A549 (cell line): ENCODE measurements around the gene IGLON5. TPM values are rescaled to one million over a fixed set of nuclear protein-coding genes. Genes with fewer than 3 reads are reported as not detected.
A peak's percentile ranks its signal among the peaks of the same experiment; 100 is the strongest.

Experiments used
- ATAC-seq, 2 experiments: fragments of 200-7000 bp in 1 of 2; fragments of >200 bp in 1 of 2; cut with Nextera tagmentation in 1 of 2; cut with Tn5 transposase in 1 of 2; 3 replicates each; pipeline versions ENCODE4 v1.8.0 to v1.9.1; 2018 to 2020; ENCODE audit warnings: mild to moderate bottlenecking in 1 of 2, moderate library complexity in 1 of 2
- CTCF ChIA-PET: fragments of 300-600 bp; sonication (Branson Sonifier 250); formaldehyde crosslinking; extraction: SDS; loops from one replicate; lab custom pipeline; 2021; ENCODE audit warnings: antibody characterized with exemption, inconsistent platforms; lab: Yijun Ruan, JAX
- POLR2A ChIA-PET: fragments of 350-600 bp; formaldehyde crosslinking; extraction: SDS; loops from one replicate; lab custom pipeline; 2021; ENCODE audit warnings: antibody characterized with exemption, inconsistent platforms; lab: Yijun Ruan, JAX
- DNase-seq, 2 experiments: peaks; one replicate each; pipeline versions ENCODE4 v3.0.0 to v3.0.0-alpha.2; 2011 to 2016; ENCODE audit warnings: low read depth in 1 of 2, low spot score in 1 of 2
- FAIRE-seq: peaks from 2 replicates; lab custom pipeline; 2011; peaks lifted over from hg19 to GRCh38; lab: Jason Lieb, UNC
- H3K27ac ChIP-seq, 2 experiments: fragments of >200 bp; sonication (Bioruptor Twin); formaldehyde crosslinking; 3 replicates each; pipeline ENCODE4 v1.5.1; 2016 to 2017
- H3K4me1 ChIP-seq: fragments of >200 bp; sonication (Bioruptor Twin); formaldehyde crosslinking; 3 replicates; pipeline ENCODE4 v1.6.1; 2016
- H3K4me2 ChIP-seq: fragments of >200 bp; sonication (Bioruptor Twin); formaldehyde crosslinking; 3 replicates; pipeline ENCODE4 v1.6.1; 2016
- H3K4me3 ChIP-seq: fragments of >200 bp; sonication (Bioruptor Twin); formaldehyde crosslinking; 3 replicates; pipeline ENCODE4 v1.5.1; 2016
- H3K9me3 ChIP-seq: fragments of >200 bp; sonication (Bioruptor Twin); formaldehyde crosslinking; 3 replicates; pipeline ENCODE4 v1.6.1; 2016
- BHLHE40 ChIP-seq: IDR thresholded peaks from 2 replicates; pipeline ENCODE4 v1.6.1; 2012; ENCODE audit warnings: low read depth, low read length, inconsistent platforms
- CBX8 ChIP-seq: fragments of 200-600 bp; sonication (generic); IDR thresholded peaks from 2 replicates; pipeline ENCODE4 v1.6.1; 2016
- CHD2 ChIP-seq: fragments of 150-350 bp; IDR thresholded peaks from 2 replicates; pipeline ENCODE4 v1.6.1; 2014; ENCODE audit warnings: low read length; ENCODE audit not compliant: partially characterized antibody
- CHD4 ChIP-seq: fragments of 200-600 bp; sonication (generic); IDR thresholded peaks from 2 replicates; pipeline ENCODE4 v1.6.1; 2016; ENCODE audit warnings: antibody characterized with exemption, mild to moderate bottlenecking, borderline replicate concordance
- E2F6 ChIP-seq: IDR thresholded peaks from 2 replicates; pipeline ENCODE4 v1.6.1; 2012; ENCODE audit warnings: low read depth, borderline replicate concordance
- ELK1 ChIP-seq: fragments of 150-350 bp; IDR thresholded peaks from 2 replicates; pipeline ENCODE4 v1.6.1; 2014; ENCODE audit warnings: low read depth, mild to moderate bottlenecking, low read length
- JUNB ChIP-seq: fragments of >200 bp; sonication (Bioruptor Twin); formaldehyde crosslinking; IDR thresholded peaks from 2 replicates; pipeline ENCODE4 v1.6.1; 2016
- NPAS2 ChIP-seq: fragments of 250-450 bp; sonication (Bioruptor Pico); IDR thresholded peaks from 2 replicates; pipeline ENCODE4 v1.8.0; 2022; ENCODE audit warnings: mild to moderate bottlenecking, moderate library complexity, borderline replicate concordance
- REST ChIP-seq: fragments of 200-600 bp; sonication (generic); IDR thresholded peaks from 2 replicates; pipeline ENCODE4 v1.6.1; 2016; ENCODE audit warnings: antibody characterized with exemption, mild to moderate bottlenecking, moderate library complexity
- RFX5 ChIP-seq: fragments of 450-650 bp; IDR thresholded peaks from 2 replicates; pipeline ENCODE4 v1.7.1; 2014; ENCODE audit warnings: antibody characterized with exemption, mild to moderate bottlenecking, moderate library complexity
- SMC3 ChIP-seq: fragments of >200 bp; sonication (Bioruptor Twin); formaldehyde crosslinking; IDR thresholded peaks from 3 replicates; pipeline ENCODE4 v1.6.1; 2018; ENCODE audit warnings: inconsistent platforms
- USF2 ChIP-seq: fragments of 450-650 bp; IDR thresholded peaks from 2 replicates; pipeline ENCODE4 v1.6.1; 2014; ENCODE audit warnings: antibody characterized with exemption
- ZC3H11A ChIP-seq: fragments of 450-650 bp; IDR thresholded peaks from 2 replicates; pipeline ENCODE4 v1.6.1; 2014; ENCODE audit warnings: antibody characterized with exemption, mild to moderate bottlenecking
- ZNF302 ChIP-seq: fragments of 250-450 bp; sonication (Bioruptor Pico); IDR thresholded peaks from 2 replicates; pipeline ENCODE4 v1.9.0; 2021; ENCODE audit warnings: inconsistent platforms, mild to moderate bottlenecking, moderate library complexity
- WGBS: methylation state at CpG from one replicate; pipeline ENCODE4 v1.1.6; 2017; ENCODE audit errors: missing lambda C conversion rate; 5-methylcytosine and 5-hydroxymethylcytosine counted together
- polyA plus RNA-seq, 4 experiments: library from polyadenylated mRNA; depleted of rRNA in 3 of 4; stranded (reverse); fragments of >200 nt; fragmentation: RNase III in 1 of 4; extraction: RNeasy Plus Mini Kit Qiagen cat#74134 plus additional on column Dnase treatment in 1 of 4; gene quantifications; 2 replicates in 3 of 4; 3 replicates in 1 of 4; pipeline ENCODE4 v1.2.3, GENCODE V29; 2011 to 2017

The IGLON5 gene
- polyA plus RNA-seq, 2 of the 4 experiments (the other 2 are of a cell fraction) = 0.04 to 0.06 TPM

- Histone ChIP-seq H3K4me1 (no peaks in the 10 kb centered on the region; the same call in 2 of the 3 replicates), H3K27ac (no peak overlapping the region), H3K9me3 (peaks cover 10% of the 10 kb centered on the region), H3K4me2 (no peak overlapping the region)
- ATAC-seq (no peak; a peak in 2 of 6 replicates), DNase-seq (no peak), FAIRE-seq (no peak)
- POLR2A ChIA-PET = interaction anchor here (0.5 kb wide), 1 partner anchor 385 kb away, joined by 4 read pairs; no protein-coding TSS in a partner anchor
- CTCF ChIA-PET = interaction anchor here (0.6 to 1.3 kb wide), 2 partner anchors 40 to 99 kb away, joined by 3 read pairs; partner anchors contain the start of gene SIGLEC10
- 23% methylated on average over 20 of the region's 23 CpGs for WGBS
- no peak for TF ChIP-seq ZNF302
- no peak for TF ChIP-seq RFX5
- TF ChIP-seq REST = peak; percentile 78
- TF ChIP-seq, all 56 proteins: peak for 1
- H3K4me3 ChIP-seq = no peak overlapping the region
These were observed 7.5 kb downstream of the IGLON5 start for GRCh38 chr19:51318687-51319648.

- Histone ChIP-seq H3K27ac (no peak overlapping the region), H3K4me1 (no peaks in the 10 kb centered on the region; the same call in 2 of the 3 replicates), H3K4me3 (no peak overlapping the region), H3K9me3 (peaks cover 4% of the 10 kb centered on the region), H3K4me2 (no peak overlapping the region)
- CTCF ChIA-PET = interaction anchor here (1.3 kb wide), 1 partner anchor 98 kb away, joined by 3 read pairs; the partner anchor contains the start of gene SIGLEC10
- no peak for TF ChIP-seq E2F6
- no peak for TF ChIP-seq CBX8
- TF ChIP-seq USF2 = no peak
- TF ChIP-seq ZC3H11A = no peak
- TF ChIP-seq SMC3 = no peak
- no peak for TF ChIP-seq CHD2
- TF ChIP-seq CHD4 = no peak
- TF ChIP-seq JUNB = no peak
- TF ChIP-seq ELK1 = no peak
- TF ChIP-seq NPAS2 (CRISPR knock-in tag) = no peak
- TF ChIP-seq BHLHE40 = no peak
- POLR2A ChIA-PET = no interaction called here
- DNase-seq (no peak), ATAC-seq (no peak; a peak in 2 of 6 replicates), FAIRE-seq (no peak)
- WGBS = 70% methylated on average over 13 of the region's 14 CpGs
These were observed 8.3 kb downstream of the IGLON5 start for GRCh38 chr19:51319649-51320279.
